Measurements from ENCODE around the gene VPS45.

DNA sequence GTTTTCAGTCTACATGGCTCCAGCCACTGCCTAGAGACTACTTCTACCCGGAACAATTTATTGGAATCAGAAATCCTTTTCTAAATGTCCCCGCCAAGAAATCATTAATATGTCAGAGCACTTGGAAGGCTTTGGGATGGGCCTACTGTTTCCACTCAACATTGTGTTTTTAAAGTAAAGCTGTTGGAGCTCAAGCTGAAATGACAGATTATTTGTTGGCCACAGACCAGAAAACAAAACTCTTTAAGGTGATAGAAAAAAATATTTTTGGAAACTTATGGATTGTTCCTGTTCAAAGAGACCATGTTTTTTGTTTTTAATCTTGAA lies 496 bp downstream of the VPS45 start:
- TF ChIP-seq, protein P1, sequence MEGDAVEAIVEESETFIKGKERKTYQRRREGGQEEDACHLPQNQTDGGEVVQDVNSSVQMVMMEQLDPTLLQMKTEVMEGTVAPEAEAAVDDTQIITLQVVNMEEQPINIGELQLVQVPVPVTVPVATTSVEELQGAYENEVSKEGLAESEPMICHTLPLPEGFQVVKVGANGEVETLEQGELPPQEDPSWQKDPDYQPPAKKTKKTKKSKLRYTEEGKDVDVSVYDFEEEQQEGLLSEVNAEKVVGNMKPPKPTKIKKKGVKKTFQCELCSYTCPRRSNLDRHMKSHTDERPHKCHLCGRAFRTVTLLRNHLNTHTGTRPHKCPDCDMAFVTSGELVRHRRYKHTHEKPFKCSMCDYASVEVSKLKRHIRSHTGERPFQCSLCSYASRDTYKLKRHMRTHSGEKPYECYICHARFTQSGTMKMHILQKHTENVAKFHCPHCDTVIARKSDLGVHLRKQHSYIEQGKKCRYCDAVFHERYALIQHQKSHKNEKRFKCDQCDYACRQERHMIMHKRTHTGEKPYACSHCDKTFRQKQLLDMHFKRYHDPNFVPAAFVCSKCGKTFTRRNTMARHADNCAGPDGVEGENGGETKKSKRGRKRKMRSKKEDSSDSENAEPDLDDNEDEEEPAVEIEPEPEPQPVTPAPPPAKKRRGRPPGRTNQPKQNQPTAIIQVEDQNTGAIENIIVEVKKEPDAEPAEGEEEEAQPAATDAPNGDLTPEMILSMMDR (conservative IDR thresholded peaks at IDR 0.05; ENCODE audit: low read depth, low read length): no peak
- TF ChIP-seq POLR2A (IDR thresholded peaks at IDR 0.05; ENCODE audit: low read depth, low read length) (no peak), SMC3 (IDR thresholded peaks at IDR 0.05; ENCODE audit: low read depth, low read length) (no peak), NFE2L2 (IDR thresholded peaks at IDR 0.05; ENCODE audit: low read depth, low read length) (no peak), CHD1 (IDR thresholded peaks at IDR 0.05; ENCODE audit: low read depth, low read length) (no peak), MXI1 (IDR thresholded peaks at IDR 0.05; ENCODE audit: borderline replicate concordance, low read depth, low read length) (no peak), MAZ (IDR thresholded peaks at IDR 0.05; ENCODE audit: borderline replicate concordance, low read depth, low read length) (no peak)
- TF ChIP-seq, protein P2, sequence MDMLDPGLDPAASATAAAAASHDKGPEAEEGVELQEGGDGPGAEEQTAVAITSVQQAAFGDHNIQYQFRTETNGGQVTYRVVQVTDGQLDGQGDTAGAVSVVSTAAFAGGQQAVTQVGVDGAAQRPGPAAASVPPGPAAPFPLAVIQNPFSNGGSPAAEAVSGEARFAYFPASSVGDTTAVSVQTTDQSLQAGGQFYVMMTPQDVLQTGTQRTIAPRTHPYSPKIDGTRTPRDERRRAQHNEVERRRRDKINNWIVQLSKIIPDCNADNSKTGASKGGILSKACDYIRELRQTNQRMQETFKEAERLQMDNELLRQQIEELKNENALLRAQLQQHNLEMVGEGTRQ (IDR thresholded peaks at IDR 0.05; ENCODE audit: low read depth, low read length): no peak
